ENCODE results near the gene ACOX1.
A peak's percentile ranks its signal among the peaks of the same experiment; 100 is the strongest.

Gene ACOX1

GRCh38 chr17:76008630-76009425 lies 29.9 kb upstream of the ACOX1 start:
- peaks cover 0 to 50% of the 10 kb centered on the region in 2 donors for H3K36me3 ChIP-seq (ENCODE audit: control insufficient read depth in 1 of 2, insufficient read depth in 2 of 2, low read length in 2 of 2)
- no peak overlapping the region for H3K4me3 ChIP-seq (ENCODE audit: low read depth in 1 of 2, low read length in 2 of 2)
- H3K27ac ChIP-seq (ENCODE audit: low read depth, low read length): no peak overlapping the region
- H3K4me1 ChIP-seq (ENCODE audit: control insufficient read depth in 1 of 2, insufficient read depth in 2 of 2, low read length in 2 of 2): peaks cover 0 to 7% of the 10 kb centered on the region in 2 donors
- no peaks in the 10 kb centered on the region for H3K27me3 ChIP-seq (ENCODE audit: control insufficient read depth in 1 of 2, insufficient read depth in 2 of 2, low read length in 2 of 2)
- no peak overlapping the region for H3K9ac ChIP-seq (ENCODE audit: low read depth in 1 of 2, low read length in 2 of 2)
- H3K9me3 ChIP-seq (ENCODE audit: control insufficient read depth in 1 of 2, low read length in 2 of 2): no peaks in the 10 kb centered on the region

- peaks cover 0 to 46% of the 10 kb centered on the region in 2 donors for H3K36me3 ChIP-seq (ENCODE audit: control insufficient read depth in 1 of 2, insufficient read depth in 2 of 2, low read length in 2 of 2)
- no peaks in the 10 kb centered on the region for H3K9me3 ChIP-seq (ENCODE audit: control insufficient read depth in 1 of 2, low read length in 2 of 2)
- no peaks in the 10 kb centered on the region for H3K27me3 ChIP-seq (ENCODE audit: control insufficient read depth in 1 of 2, insufficient read depth in 2 of 2, low read length in 2 of 2)
- no peak overlapping the region for H3K4me3 ChIP-seq (ENCODE audit: low read depth in 1 of 2, low read length in 2 of 2)
- H3K4me1 ChIP-seq (ENCODE audit: control insufficient read depth in 1 of 2, insufficient read depth in 2 of 2, low read length in 2 of 2): peaks cover 3 to 10% of the 10 kb centered on the region in 2 donors
- no peak overlapping the region for H3K9ac ChIP-seq (ENCODE audit: low read depth in 1 of 2, low read length in 2 of 2)
- no peak overlapping the region for H3K27ac ChIP-seq (ENCODE audit: low read depth, low read length)
Measured at GRCh38 chr17:76008208-76008607, 29.2 kb upstream of the ACOX1 start.

- Histone ChIP-seq H3K27ac (ENCODE audit: low read depth, low read length) (no peak overlapping the region), H3K4me3 (ENCODE audit: low read depth in 1 of 2, low read length in 2 of 2) (no peak overlapping the region), H3K4me1 (ENCODE audit: control insufficient read depth in 1 of 2, insufficient read depth in 2 of 2, low read length in 2 of 2) (peaks cover 7 to 14% of the 10 kb centered on the region in 2 donors), H3K27me3 (ENCODE audit: control insufficient read depth in 1 of 2, insufficient read depth in 2 of 2, low read length in 2 of 2) (no peaks in the 10 kb centered on the region), H3K9me3 (ENCODE audit: control insufficient read depth in 1 of 2, low read length in 2 of 2) (no peaks in the 10 kb centered on the region), H3K36me3 (ENCODE audit: control insufficient read depth in 1 of 2, insufficient read depth in 2 of 2, low read length in 2 of 2) (peaks cover 0 to 46% of the 10 kb centered on the region in 2 donors), H3K9ac (ENCODE audit: low read depth in 1 of 2, low read length in 2 of 2) (no peak overlapping the region)
Measured at GRCh38 chr17:76007850-76008165, 28.8 kb upstream of the ACOX1 start.

- Histone ChIP-seq H3K27me3 (ENCODE audit: control insufficient read depth in 1 of 2, insufficient read depth in 2 of 2, low read length in 2 of 2) (no peaks in the 10 kb centered on the region), H3K4me1 (ENCODE audit: control insufficient read depth in 1 of 2, insufficient read depth in 2 of 2, low read length in 2 of 2) (peaks cover 7 to 17% of the 10 kb centered on the region in 2 donors), H3K9ac (ENCODE audit: low read depth in 1 of 2, low read length in 2 of 2) (no peak overlapping the region), H3K27ac (ENCODE audit: low read depth, low read length) (no peak overlapping the region), H3K9me3 (ENCODE audit: control insufficient read depth in 1 of 2, low read length in 2 of 2) (no peaks in the 10 kb centered on the region), H3K36me3 (ENCODE audit: control insufficient read depth in 1 of 2, insufficient read depth in 2 of 2, low read length in 2 of 2) (peaks cover under 1 to 50% of the 10 kb centered on the region in 2 donors), H3K4me3 (ENCODE audit: low read depth in 1 of 2, low read length in 2 of 2) (no peak overlapping the region)
Measured at GRCh38 chr17:76007131-76007849, 28.3 kb upstream of the ACOX1 start.

- Histone ChIP-seq H3K9ac (ENCODE audit: low read depth in 1 of 2, low read length in 2 of 2) (no peak overlapping the region), H3K27ac (ENCODE audit: low read depth, low read length) (no peak overlapping the region), H3K4me3 (ENCODE audit: low read depth in 1 of 2, low read length in 2 of 2) (no peak overlapping the region), H3K36me3 (ENCODE audit: control insufficient read depth in 1 of 2, insufficient read depth in 2 of 2, low read length in 2 of 2) (peaks cover 8 to 46% of the 10 kb centered on the region in 2 donors), H3K27me3 (ENCODE audit: control insufficient read depth in 1 of 2, insufficient read depth in 2 of 2, low read length in 2 of 2) (no peaks in the 10 kb centered on the region), H3K4me1 (ENCODE audit: control insufficient read depth in 1 of 2, insufficient read depth in 2 of 2, low read length in 2 of 2) (peaks cover 11 to 33% of the 10 kb centered on the region in 2 donors), H3K9me3 (ENCODE audit: control insufficient read depth in 1 of 2, low read length in 2 of 2) (no peaks in the 10 kb centered on the region)
Measured at GRCh38 chr17:76005263-76006149, 26.5 kb upstream of the ACOX1 start.

- Histone ChIP-seq H3K4me3 (ENCODE audit: low read depth in 1 of 2, low read length in 2 of 2) (no peak overlapping the region), H3K27ac (ENCODE audit: low read depth, low read length) (no peak overlapping the region), H3K27me3 (ENCODE audit: control insufficient read depth in 1 of 2, insufficient read depth in 2 of 2, low read length in 2 of 2) (no peaks in the 10 kb centered on the region), H3K36me3 (ENCODE audit: control insufficient read depth in 1 of 2, insufficient read depth in 2 of 2, low read length in 2 of 2) (peaks cover 8 to 43% of the 10 kb centered on the region in 2 donors), H3K9ac (ENCODE audit: low read depth in 1 of 2, low read length in 2 of 2) (no peak overlapping the region), H3K9me3 (ENCODE audit: control insufficient read depth in 1 of 2, low read length in 2 of 2) (no peaks in the 10 kb centered on the region), H3K4me1 (ENCODE audit: control insufficient read depth in 1 of 2, insufficient read depth in 2 of 2, low read length in 2 of 2) (peaks cover 11 to 33% of the 10 kb centered on the region in 2 donors)
Measured at GRCh38 chr17:76004750-76005262, 25.8 kb upstream of the ACOX1 start.

- Histone ChIP-seq H3K27ac (ENCODE audit: low read depth, low read length) (no peak overlapping the region), H3K27me3 (ENCODE audit: control insufficient read depth in 1 of 2, insufficient read depth in 2 of 2, low read length in 2 of 2) (no peaks in the 10 kb centered on the region), H3K4me1 (ENCODE audit: control insufficient read depth in 1 of 2, insufficient read depth in 2 of 2, low read length in 2 of 2) (peaks cover 12 to 33% of the 10 kb centered on the region in 2 donors), H3K36me3 (ENCODE audit: control insufficient read depth in 1 of 2, insufficient read depth in 2 of 2, low read length in 2 of 2) (peaks cover 8 to 35% of the 10 kb centered on the region in 2 donors), H3K4me3 (ENCODE audit: low read depth in 1 of 2, low read length in 2 of 2) (no peak overlapping the region), H3K9me3 (ENCODE audit: control insufficient read depth in 1 of 2, low read length in 2 of 2) (no peaks in the 10 kb centered on the region), H3K9ac (ENCODE audit: low read depth in 1 of 2, low read length in 2 of 2) (no peak overlapping the region)
Measured at GRCh38 chr17:76003915-76004314, 24.9 kb upstream of the ACOX1 start.

- H3K36me3 ChIP-seq (ENCODE audit: control insufficient read depth in 1 of 2, insufficient read depth in 2 of 2, low read length in 2 of 2): peaks cover 8 to 20% of the 10 kb centered on the region in 2 donors
- H3K9ac ChIP-seq (ENCODE audit: low read depth in 1 of 2, low read length in 2 of 2): no peak overlapping the region
- H3K27ac ChIP-seq (ENCODE audit: low read depth, low read length): no peak overlapping the region
Measured at GRCh38 chr17:76002100-76002499, 23.1 kb upstream of the ACOX1 start.

GRCh38 chr17:76000755-76001521 lies 22.0 kb upstream of the ACOX1 start, which contains the start of gene CDK3:
Gene CDK3 (plus strand): TSS chr17:76000855. CDS start chr17:76001426, 571 bp downstream.
- Histone ChIP-seq H3K9ac (ENCODE audit: low read depth in 1 of 2, low read length in 2 of 2) (peak within 1 kb of the TSS in 1 of 2 donors; percentile 14), H3K27me3 (ENCODE audit: control insufficient read depth in 1 of 2, insufficient read depth in 2 of 2, low read length in 2 of 2) (no peaks in the 10 kb centered on the region), H3K4me3 (ENCODE audit: low read depth in 1 of 2, low read length in 2 of 2) (no peak within 1 kb of the TSS), H3K36me3 (ENCODE audit: control insufficient read depth in 1 of 2, insufficient read depth in 2 of 2, low read length in 2 of 2) (peaks cover 8 to 15% of the 10 kb centered on the region in 2 donors), H3K4me1 (ENCODE audit: control insufficient read depth in 1 of 2, insufficient read depth in 2 of 2, low read length in 2 of 2) (peaks cover 41 to 55% of the 10 kb centered on the region in 2 donors), H3K27ac (ENCODE audit: low read depth, low read length) (no peak within 1 kb of the TSS), H3K9me3 (ENCODE audit: control insufficient read depth in 1 of 2, low read length in 2 of 2) (no peaks in the 10 kb centered on the region)

More at GRCh38 chr17:76002100-76002499, 23.1 kb upstream of the ACOX1 start:
- H3K9me3 ChIP-seq (ENCODE audit: control insufficient read depth in 1 of 2, low read length in 2 of 2): no peaks in the 10 kb centered on the region
- no peak overlapping the region for H3K4me3 ChIP-seq (ENCODE audit: low read depth in 1 of 2, low read length in 2 of 2)
- H3K27me3 ChIP-seq (ENCODE audit: control insufficient read depth in 1 of 2, insufficient read depth in 2 of 2, low read length in 2 of 2): no peaks in the 10 kb centered on the region
- peaks cover 31 to 48% of the 10 kb centered on the region in 2 donors for H3K4me1 ChIP-seq (ENCODE audit: control insufficient read depth in 1 of 2, insufficient read depth in 2 of 2, low read length in 2 of 2)
